HuH-7.5 (cell line): ENCODE data around the gene MED17.

Experiments
- DNase-seq: peaks from one replicate; pipeline ENCODE4 v3.0.0; 2011; ENCODE audit warnings: low spot score

Gene MED17

GRCh38 chr11:93849751-93850593 is 65.9 kb downstream of the MED17 start:
- DNase-seq = peak; percentile 23

- no peak for DNase-seq
Measured at GRCh38 chr11:93850594-93851018, 66.5 kb downstream of the MED17 start, which contains the start of gene VSTM5. VSTM5 (minus strand) TSS chr11:93850618; CDS start chr11:93850502, 116 bp downstream.

GRCh38 chr11:93852242-93852641 is 68.2 kb downstream of the MED17 start:
- DNase-seq = no peak

- DNase-seq = no peak
Measured at GRCh38 chr11:93857413-93858120, 73.5 kb downstream of the MED17 start.

- DNase-seq = no peak
Measured at GRCh38 chr11:93858121-93858775, 74.2 kb downstream of the MED17 start.

GRCh38 chr11:93861808-93862207 is 77.7 kb downstream of the MED17 start:
- DNase-seq = no peak
